Endothelial cell (in vitro differentiated cells): Measurements from ENCODE around the gene FRMPD1. TPM values are rescaled to one million over a fixed set of nuclear protein-coding genes. Genes with fewer than 3 reads are reported as not detected.

ENCODE experiments used
- DNase-seq: peaks from one replicate; pipeline ENCODE4 v3.0.0; 2021; ENCODE audit warnings: low spot score
- H3K27ac Mint-ChIP-seq: one replicate; pipeline ENCODE4 v1.8.0; 2021; ENCODE audit warnings: mixed read lengths, inconsistent platforms; ENCODE audit not compliant: unreplicated experiment
- H3K27me3 Mint-ChIP-seq: one replicate; pipeline ENCODE4 v1.8.0; 2021; ENCODE audit warnings: mild to moderate bottlenecking, moderate library complexity, mixed read lengths, inconsistent platforms; ENCODE audit not compliant: unreplicated experiment
- H3K36me3 Mint-ChIP-seq: one replicate; pipeline ENCODE4 v1.8.0; 2021; ENCODE audit warnings: mild to moderate bottlenecking, low read depth, mixed read lengths, inconsistent platforms; ENCODE audit not compliant: unreplicated experiment
- H3K4me1 Mint-ChIP-seq: one replicate; pipeline ENCODE4 v1.8.0; 2021; ENCODE audit warnings: mild to moderate bottlenecking, mixed read lengths, inconsistent platforms; ENCODE audit not compliant: unreplicated experiment
- H3K4me3 Mint-ChIP-seq: one replicate; pipeline ENCODE4 v1.8.0; 2021; ENCODE audit warnings: mild to moderate bottlenecking, mixed read lengths, inconsistent platforms; ENCODE audit not compliant: unreplicated experiment
- H3K9me3 Mint-ChIP-seq: one replicate; pipeline ENCODE4 v1.8.0; 2021; ENCODE audit warnings: mixed read lengths, inconsistent platforms; ENCODE audit not compliant: unreplicated experiment
- CTCF ChIP-seq: fragments of 200-600 bp; sonication (generic); IDR thresholded peaks from one replicate; pipeline ENCODE4 v1.5.0; 2021; ENCODE audit warnings: antibody characterized with exemption; ENCODE audit not compliant: unreplicated experiment
- total RNA-seq: library from RNA; stranded (reverse); fragmentation: NEBNext Ultra II Directional; extraction: Animal tissue kit (Norgen Biotek cat#: 25700); gene quantifications from one replicate; pipeline ENCODE4 v1.2.1, GENCODE V29; 2021; ENCODE audit not compliant: unreplicated experiment

Gene FRMPD1
- total RNA-seq, 1 donor from 2014 or later: 0.08 TPM

DNA sequence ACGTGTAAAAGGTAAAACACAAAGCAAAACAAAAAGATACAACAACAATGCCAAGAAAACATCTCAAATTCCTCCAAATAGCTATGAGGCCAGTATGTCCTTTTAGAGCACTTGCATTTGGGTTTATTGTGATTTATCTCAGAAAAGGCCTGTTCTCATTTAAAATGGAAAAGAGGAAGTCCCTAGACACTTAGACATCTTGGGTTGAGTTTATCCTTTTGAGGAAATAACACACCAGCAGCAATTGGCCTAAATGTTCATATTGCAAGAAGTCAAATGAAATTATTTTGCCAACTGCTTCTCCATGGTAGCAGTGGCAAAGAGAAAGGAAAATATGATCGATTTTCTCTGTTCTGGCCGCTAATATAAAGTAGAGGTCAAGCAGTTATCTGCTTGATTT, 59.3 kb downstream of the FRMPD1 start:
- Mint-ChIP-seq H3K4me1 (no peaks in the 10 kb centered on the region), H3K27me3 (no peaks in the 10 kb centered on the region), H3K9me3 (no peaks in the 10 kb centered on the region), H3K27ac (no peak overlapping the region), H3K4me3 (no peak overlapping the region), H3K36me3 (no peaks in the 10 kb centered on the region)
- no peak for TF ChIP-seq CTCF
- no peak for DNase-seq

DNA sequence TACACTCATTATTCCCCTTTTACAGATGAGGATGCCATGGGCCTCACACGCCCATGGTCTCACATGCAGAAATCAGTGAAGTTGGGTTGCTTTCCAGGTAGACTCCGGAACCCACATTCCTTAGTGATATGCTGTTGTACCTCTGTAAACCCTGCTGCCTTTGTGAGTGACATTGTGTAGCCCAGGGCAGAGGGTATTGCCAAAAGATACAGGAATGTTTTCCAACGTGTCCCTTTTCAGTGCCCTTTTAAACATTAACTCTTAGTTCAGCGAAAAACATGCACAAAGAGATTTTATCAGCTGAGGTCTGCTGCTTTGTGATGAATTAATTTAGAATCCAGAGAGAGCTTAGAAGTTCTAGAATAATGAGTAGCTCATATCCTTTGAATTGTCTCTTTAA, 64.5 kb downstream of the FRMPD1 start:
- no peak for DNase-seq
- H3K9me3 Mint-ChIP-seq: no peaks in the 10 kb centered on the region
- no peak for TF ChIP-seq CTCF
- no peak overlapping the region for H3K27ac Mint-ChIP-seq
- H3K36me3 Mint-ChIP-seq: no peaks in the 10 kb centered on the region
- H3K27me3 Mint-ChIP-seq: no peaks in the 10 kb centered on the region
- H3K4me3 Mint-ChIP-seq: no peak overlapping the region
- peaks cover 5% of the 10 kb centered on the region for H3K4me1 Mint-ChIP-seq

- no peak for DNase-seq
- Mint-ChIP-seq H3K9me3 (no peaks in the 10 kb centered on the region), H3K27me3 (no peaks in the 10 kb centered on the region), H3K36me3 (no peaks in the 10 kb centered on the region), H3K27ac (no peak overlapping the region), H3K4me3 (no peak overlapping the region), H3K4me1 (peaks cover 5% of the 10 kb centered on the region)
- TF ChIP-seq CTCF: no peak
Measured at GRCh38 chr9:37715991-37716505, 65.3 kb downstream of the FRMPD1 start.

GRCh38 chr9:37719526-37719925, 68.8 kb downstream of the FRMPD1 start:
- peaks cover 5% of the 10 kb centered on the region for H3K4me1 Mint-ChIP-seq

GRCh38 chr9:37727013-37727412, 76.3 kb downstream of the FRMPD1 start:
- H3K4me1 Mint-ChIP-seq: peaks cover 4% of the 10 kb centered on the region
- no peaks in the 10 kb centered on the region for H3K9me3 Mint-ChIP-seq
- TF ChIP-seq CTCF: no peak
- no peak for DNase-seq
- H3K27ac Mint-ChIP-seq: no peak overlapping the region
- no peak overlapping the region for H3K4me3 Mint-ChIP-seq
- peaks cover 3% of the 10 kb centered on the region for H3K27me3 Mint-ChIP-seq
- H3K36me3 Mint-ChIP-seq: no peaks in the 10 kb centered on the region

More at GRCh38 chr9:37719526-37719925, 68.8 kb downstream of the FRMPD1 start:
- TF ChIP-seq CTCF: no peak
- DNase-seq: no peak
- no peak overlapping the region for H3K4me3 Mint-ChIP-seq
- no peaks in the 10 kb centered on the region for H3K9me3 Mint-ChIP-seq
- no peaks in the 10 kb centered on the region for H3K36me3 Mint-ChIP-seq
- H3K27ac Mint-ChIP-seq: no peak overlapping the region
- peaks cover 1% of the 10 kb centered on the region for H3K27me3 Mint-ChIP-seq
